22Rv1 (cell line): ENCODE results near the gene LINGO3.
A peak's percentile ranks its signal among the peaks of the same experiment; 100 is the strongest.

Source experiments
- H3K27ac ChIP-seq: fragments of 450-650 bp; 2 replicates; pipeline ENCODE4 v1.5.1; 2017
- CTCF ChIP-seq: fragments of 450-650 bp; IDR thresholded peaks from 2 replicates; pipeline ENCODE4 v1.5.1; 2017; ENCODE audit warnings: mild to moderate bottlenecking
- ZFX ChIP-seq: fragments of 450-650 bp; IDR thresholded peaks from 2 replicates; pipeline ENCODE4 v1.6.1; 2017; ENCODE audit warnings: antibody characterized with exemption, borderline replicate concordance

Gene LINGO3

GRCh38 chr19:2302319-2303210 lies 5.4 kb downstream of the LINGO3 start:
- TF ChIP-seq ZFX (no peak), CTCF (no peak)
- no peak overlapping the region for H3K27ac ChIP-seq

GRCh38 chr19:2300533-2300932 lies 7.4 kb downstream of the LINGO3 start:
- H3K27ac ChIP-seq, result no peak overlapping the region
- TF ChIP-seq ZFX (no peak), CTCF (no peak)

GRCh38 chr19:2296141-2296540 lies 11.8 kb downstream of the LINGO3 start:
- TF ChIP-seq CTCF (no peak), ZFX (no peak)
- no peak overlapping the region for H3K27ac ChIP-seq

GRCh38 chr19:2294687-2295335 lies 13.1 kb downstream of the LINGO3 start:
- TF ChIP-seq CTCF, result no peak
- no peak for TF ChIP-seq ZFX

GRCh38 chr19:2291185-2291751 lies 16.7 kb downstream of the LINGO3 start:
- H3K27ac ChIP-seq, result peak overlapping the region; percentile 71
- TF ChIP-seq ZFX (no peak), CTCF (no peak)

More at GRCh38 chr19:2294687-2295335, 13.1 kb downstream of the LINGO3 start:
- H3K27ac ChIP-seq, result no peak overlapping the region

GRCh38 chr19:2290441-2291184 lies 17.3 kb downstream of the LINGO3 start:
- TF ChIP-seq CTCF (no peak), ZFX (no peak)
- H3K27ac ChIP-seq, result peak overlapping the region; percentile 71
